Stimulated activated CD4-positive, alpha-beta T cell treated with anti-CD3 and anti-CD28 coated beads, Interleukin-12 subunit alpha, Interleukin-12 subunit beta, amount 100 ng/mL, for 48 hours (primary cell): ENCODE results near the gene PARVB.

Experiments used
- DNase-seq, 3 donors: peaks; one replicate each; pipeline ENCODE4 v3.0.0-alpha.2; 2020; ENCODE audit warnings: low read depth in 2 of 3, low spot score in 1 of 3

Gene PARVB

GRCh38 chr22:44024288-44024921 is at the start of gene PARVB:
TSS of gene PARVB (plus strand) at chr22:44024302. CDS start at chr22:44024340, 38 bp downstream.
- peak in 1 of 3 donors; percentile 19 for DNase-seq

GRCh38 chr22:43975041-43975440 is 49.1 kb upstream of the PARVB start:
- no peak for DNase-seq

- DNase-seq: no peak
These were observed 47.0 kb upstream of the PARVB start for GRCh38 chr22:43976861-43977795.

- DNase-seq: no peak
These were observed 45.5 kb upstream of the PARVB start for GRCh38 chr22:43978558-43978957.

GRCh38 chr22:43980579-43980978 is 43.5 kb upstream of the PARVB start:
- no peak for DNase-seq

- DNase-seq: no peak
These were observed 43.1 kb upstream of the PARVB start for GRCh38 chr22:43980996-43981395.

GRCh38 chr22:43983808-43984207 is 40.3 kb upstream of the PARVB start:
- no peak for DNase-seq

GRCh38 chr22:43985532-43985931 is 38.6 kb upstream of the PARVB start:
- no peak for DNase-seq

- DNase-seq: no peak
These were observed 35.8 kb upstream of the PARVB start for GRCh38 chr22:43988116-43988820.

GRCh38 chr22:43988960-43989359 is 35.1 kb upstream of the PARVB start:
- DNase-seq: no peak

- DNase-seq: no peak
These were observed 34.1 kb upstream of the PARVB start for GRCh38 chr22:43990044-43990443.

GRCh38 chr22:43991316-43992020 is 32.6 kb upstream of the PARVB start:
- no peak for DNase-seq

- DNase-seq: no peak
These were observed 31.7 kb upstream of the PARVB start for GRCh38 chr22:43992331-43992821.

GRCh38 chr22:43993072-43993760 is 30.9 kb upstream of the PARVB start:
- DNase-seq: peak in 2 of 3 donors; percentile 33 to 50

- no peak for DNase-seq
These were observed 30.1 kb upstream of the PARVB start for GRCh38 chr22:43994006-43994405.

- no peak for DNase-seq
These were observed 29.7 kb upstream of the PARVB start for GRCh38 chr22:43994416-43994815.

GRCh38 chr22:43995057-43995685 is 28.9 kb upstream of the PARVB start:
- no peak for DNase-seq

GRCh38 chr22:43995798-43996169 is 28.3 kb upstream of the PARVB start:
- no peak for DNase-seq

GRCh38 chr22:43996170-43996980 is 27.7 kb upstream of the PARVB start:
- peak; percentile 41 to 67 (median 45) for DNase-seq
